Activated gamma-delta T cell treated with anti-CD3 and anti-CD28 coated beads, Interleukin-2, amount 50 U/mL, for 16 hours (primary cell): ENCODE results near the gene TSHZ3.

Experiments used
- DNase-seq: peaks from one replicate; pipeline ENCODE4 v3.0.0-alpha.2; 2020; ENCODE audit warnings: low read depth

The TSHZ3 gene

GRCh38 chr19:31354799-31355664, 5.8 kb upstream of the TSHZ3 start:
- DNase-seq: no peak

DNA sequence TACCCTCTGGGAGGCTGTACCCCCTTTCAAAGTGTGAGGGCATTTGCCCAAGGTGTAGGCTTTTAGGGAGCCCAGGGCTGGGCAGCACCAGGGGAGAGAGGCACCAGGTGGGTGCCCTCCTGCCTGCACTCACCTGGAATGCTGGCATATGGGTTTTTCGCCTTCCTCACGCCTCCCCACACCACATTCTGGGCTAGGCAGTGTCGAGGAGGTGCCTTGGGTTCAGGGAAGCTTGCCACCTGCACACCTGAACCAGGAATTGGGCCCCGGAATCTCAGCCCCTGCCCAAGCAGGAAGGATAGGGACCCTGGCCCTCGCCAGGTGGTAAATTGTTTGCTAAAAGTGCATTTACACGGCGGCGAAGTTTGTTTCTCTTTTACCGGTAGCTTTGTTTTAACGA, 5.1 kb upstream of the TSHZ3 start:
- DNase-seq: no peak

DNA sequence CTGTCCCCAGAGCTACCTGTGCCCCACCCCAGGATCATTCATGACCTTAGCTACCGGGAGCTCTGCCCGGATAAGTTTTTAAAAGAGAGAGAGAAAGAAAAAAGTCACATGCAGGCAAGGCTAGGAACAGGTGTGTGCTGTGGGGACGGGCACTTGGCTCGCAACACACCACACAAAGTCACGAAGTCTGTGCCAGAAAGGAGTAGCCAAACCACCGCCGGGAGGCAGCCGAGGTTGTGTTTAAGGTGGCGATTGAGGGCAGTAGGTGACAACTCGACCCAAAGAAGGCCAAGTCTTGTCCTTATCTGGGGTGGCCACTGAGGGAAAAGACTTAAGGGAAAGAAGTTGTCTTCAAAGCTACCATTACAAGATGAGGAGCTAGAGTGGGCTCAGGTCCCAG, 4.6 kb upstream of the TSHZ3 start:
- DNase-seq: no peak

GRCh38 chr19:31352782-31353651, 3.8 kb upstream of the TSHZ3 start:
- no peak for DNase-seq

DNA sequence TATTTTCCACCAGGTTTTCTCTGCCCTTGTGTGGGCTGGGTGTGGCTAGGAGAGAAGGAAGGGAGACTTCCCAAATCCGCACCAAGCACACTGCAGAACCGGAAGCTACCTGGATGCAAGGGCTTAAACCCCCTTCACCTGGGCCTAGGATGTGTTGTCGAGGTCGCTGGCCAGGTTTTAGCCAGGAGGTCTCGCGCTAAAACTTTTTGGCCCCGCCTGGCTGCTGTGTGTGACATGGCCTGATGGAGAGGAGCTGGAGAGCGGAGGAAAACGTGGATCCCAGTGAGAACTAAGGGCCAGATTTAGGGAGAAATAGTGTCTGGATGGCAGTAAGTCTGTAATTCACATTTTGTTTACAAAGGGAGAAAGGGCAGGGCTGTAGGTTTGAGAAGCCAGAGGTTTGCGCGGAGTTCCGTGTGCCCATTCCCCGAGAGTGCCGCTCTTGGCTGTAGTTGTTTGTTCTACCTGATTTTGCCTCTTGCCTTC, 3.1 kb upstream of the TSHZ3 start:
- DNase-seq: no peak

DNA sequence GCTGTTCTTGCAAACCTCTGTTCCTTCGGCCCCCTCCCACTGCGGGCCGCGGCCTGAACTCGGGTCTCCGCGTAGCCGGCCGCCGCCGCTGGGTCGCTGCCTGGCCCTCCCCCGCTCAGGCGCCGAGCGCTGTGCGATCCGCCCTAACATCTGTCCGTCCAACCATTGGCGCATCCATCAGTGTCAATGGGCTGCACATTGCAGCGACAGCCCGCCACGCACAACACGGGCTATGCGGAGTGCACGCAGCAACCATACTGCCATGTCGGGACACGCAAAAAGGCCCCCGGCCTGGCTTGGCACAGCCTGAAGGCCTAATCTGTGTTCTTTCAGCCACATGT, 2.6 kb upstream of the TSHZ3 start:
- DNase-seq: no peak

- no peak for DNase-seq
Observed at GRCh38 chr19:31351056-31351854, 2.0 kb upstream of the TSHZ3 start.

GRCh38 chr19:31350693-31351055, 1.4 kb upstream of the TSHZ3 start:
- DNase-seq: no peak

DNA sequence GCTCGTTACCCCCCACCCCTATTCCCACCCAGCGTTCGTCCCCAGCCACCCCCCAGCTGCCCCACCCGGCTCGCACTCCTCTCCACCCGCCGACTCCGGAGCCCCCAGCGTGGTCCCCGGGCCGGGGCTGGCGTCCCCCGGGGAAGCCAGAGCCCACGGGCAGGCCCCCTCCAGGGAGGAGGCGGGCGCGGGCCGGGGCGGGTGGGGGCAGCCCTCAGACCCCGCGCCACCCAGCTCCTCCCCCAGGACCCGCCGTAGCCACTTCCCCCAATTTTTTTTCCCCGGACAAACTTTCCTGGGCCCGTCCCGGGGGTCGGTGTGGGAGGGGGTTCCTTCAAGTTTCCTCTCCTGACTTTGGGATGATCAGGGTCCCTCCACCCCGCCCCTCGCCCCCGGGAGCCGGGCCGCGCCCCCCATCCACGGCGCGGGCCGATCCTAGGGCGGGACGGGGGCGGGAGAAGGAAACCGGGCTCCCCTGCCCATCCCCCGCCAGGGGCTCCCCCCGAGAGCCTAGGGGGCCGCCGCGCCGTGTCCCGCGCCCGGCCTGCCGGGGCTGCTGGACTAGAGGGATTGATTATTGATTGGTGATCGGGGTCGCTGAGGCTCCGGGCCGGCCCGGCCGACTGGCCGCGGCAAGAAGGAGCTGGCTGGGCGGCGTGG, 927 bp upstream of the TSHZ3 start:
- no peak for DNase-seq

DNA sequence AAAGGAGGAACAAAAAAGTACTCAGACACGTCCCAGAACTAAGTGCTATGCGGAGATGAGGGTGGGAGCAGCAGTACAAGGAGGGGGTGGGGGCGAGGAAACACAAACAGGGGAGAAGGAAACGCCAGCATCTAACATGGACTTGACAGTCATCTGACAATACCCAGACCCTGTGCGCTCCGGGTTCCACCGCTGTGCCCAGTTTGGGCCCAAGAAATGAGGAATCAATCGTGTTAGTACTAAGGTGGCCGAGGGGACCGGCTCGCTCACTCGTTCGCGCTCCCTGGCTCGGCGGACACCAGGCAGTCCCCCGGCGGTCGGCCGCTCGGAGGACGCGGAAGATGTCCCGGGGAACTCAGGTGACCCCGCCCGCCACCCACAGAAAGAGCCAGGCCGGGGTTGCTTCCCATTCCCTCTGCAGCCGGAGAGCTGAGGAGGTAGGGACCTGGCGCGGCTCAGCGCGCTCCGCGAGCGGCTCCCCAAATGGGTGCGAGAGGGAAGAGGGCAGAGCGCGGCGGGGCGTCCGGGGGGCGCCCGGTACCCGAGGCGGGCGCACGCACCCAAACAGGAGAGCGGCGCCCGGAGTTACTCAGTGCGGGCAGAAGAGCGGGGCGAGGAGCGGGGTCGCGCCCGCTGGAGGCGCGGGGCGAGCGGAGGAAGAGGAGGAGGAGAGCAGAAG, 616 bp downstream of the TSHZ3 start:
- no peak for DNase-seq

DNA sequence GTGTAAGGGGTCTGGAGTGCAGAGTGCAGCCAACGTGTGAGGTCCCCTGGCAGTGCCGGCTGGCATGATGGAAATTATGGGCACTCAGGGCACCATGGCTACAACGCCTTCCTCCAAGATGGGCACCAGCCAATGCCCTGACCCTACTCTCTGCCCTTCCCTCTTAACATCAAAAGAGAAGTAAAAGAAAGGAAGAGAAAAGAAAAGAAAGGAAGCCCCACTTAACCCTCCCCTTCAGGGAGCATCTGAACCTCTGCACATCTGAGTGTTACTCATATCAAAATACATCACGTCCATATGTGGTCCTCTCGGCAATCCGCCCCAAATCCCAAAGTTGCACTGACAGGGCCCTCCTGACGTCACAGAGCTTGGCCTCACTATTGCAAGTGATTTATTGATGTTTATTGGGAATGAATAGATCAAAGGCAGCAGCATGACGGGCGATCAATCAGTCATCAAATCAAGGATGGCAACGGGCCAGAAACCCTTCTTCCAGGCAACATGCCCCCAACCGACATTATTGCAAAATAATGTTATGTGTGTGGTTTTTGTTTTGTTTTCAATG, 1.3 kb downstream of the TSHZ3 start:
- no peak for DNase-seq

DNA sequence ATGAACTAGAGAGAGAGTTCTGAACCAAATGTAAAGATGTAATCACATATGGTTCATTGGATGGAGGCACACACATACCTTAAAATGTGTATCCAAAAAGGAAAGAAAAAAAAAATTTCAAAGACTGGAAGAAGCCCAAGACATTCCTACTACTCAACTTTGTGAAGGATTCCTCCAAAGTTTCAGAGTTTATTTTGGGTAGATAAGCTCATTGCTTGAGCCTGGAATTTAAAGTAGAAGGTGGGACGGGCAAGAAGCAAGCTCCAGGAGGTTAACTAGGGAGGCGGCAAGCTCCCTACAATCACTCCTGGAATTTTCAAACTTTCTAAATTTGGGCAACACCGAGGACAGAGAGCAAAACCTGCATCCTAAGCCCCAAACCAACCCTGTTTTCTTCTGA, 1.9 kb downstream of the TSHZ3 start:
- DNase-seq: no peak

DNA sequence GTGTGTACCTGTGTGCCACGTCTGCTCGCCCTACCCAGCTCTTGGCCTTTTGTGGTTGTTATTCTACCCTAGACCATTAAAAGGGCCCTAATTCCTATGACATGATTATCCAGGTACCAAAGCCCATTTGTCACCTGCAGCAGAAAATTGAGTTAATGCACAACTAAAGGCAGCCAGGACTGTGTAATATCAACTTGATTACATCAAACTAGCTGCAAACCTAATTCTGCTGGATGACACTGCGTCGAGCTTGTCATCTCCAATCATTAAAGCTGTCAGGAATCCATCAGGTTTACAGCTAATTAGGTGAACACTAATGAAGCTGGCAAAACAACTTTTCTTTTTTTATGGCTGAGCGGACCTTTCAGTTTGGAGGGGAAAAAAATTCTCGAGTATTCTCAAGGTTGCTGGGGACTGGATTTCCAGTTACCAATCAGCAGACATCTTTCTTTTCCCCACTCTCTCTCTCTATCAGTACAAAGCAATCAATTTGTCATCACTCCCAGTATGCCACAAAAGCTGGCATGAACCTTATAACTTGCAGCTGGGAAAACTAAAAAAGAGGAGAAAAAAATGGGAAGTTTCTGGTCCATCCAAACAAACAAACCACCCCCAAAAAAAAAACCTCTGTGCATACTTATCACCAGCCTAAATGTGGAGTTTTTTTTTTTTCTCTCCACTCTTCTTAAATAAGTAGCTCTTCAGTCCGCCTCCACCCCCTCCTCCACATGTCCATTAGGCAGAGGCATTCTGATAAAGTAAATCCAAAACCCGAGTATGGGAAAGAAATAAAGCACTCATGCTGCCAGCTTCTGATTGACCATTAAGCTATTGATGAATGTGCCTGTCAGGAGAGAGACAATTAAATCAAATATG, 2.8 kb downstream of the TSHZ3 start:
- no peak for DNase-seq

DNA sequence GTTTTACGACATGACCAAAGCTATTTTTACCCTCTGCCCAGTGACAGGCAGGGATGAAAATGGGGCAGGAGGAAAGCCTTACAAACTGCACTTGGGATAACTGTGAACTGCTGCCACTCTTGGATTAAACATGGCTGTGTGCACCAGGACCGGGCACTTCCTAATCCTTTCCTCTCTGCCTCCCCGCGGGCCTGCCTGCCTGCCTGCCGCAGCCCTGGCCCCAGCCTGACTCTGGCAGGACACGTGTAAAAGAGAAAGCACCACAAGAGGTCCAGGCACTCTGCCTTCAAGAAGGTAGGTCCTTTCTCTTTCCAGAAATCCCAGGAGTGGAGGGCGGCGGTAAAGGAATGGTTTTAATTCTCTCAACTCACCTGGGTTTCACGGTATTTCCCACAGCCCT, 4.8 kb downstream of the TSHZ3 start:
- DNase-seq: no peak

DNA sequence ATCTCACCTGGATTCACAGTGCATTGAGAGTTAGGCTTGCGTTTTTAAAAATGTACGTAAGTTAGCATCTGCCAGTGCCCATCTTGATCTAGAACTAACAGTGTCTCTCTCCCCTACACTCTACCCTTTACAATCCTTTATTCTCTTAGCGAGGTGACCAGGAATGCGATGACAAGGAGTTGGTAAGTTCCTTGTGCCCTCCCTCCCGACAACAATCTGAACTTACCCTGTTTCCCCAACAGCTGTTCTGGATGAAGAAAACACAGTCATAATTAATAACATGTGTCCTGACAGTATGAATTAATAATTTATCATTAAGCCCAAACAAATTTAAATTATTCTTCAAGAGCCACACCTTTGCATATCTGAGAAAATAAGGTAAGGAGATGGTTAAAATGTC, 6.3 kb downstream of the TSHZ3 start:
- no peak for DNase-seq

DNA sequence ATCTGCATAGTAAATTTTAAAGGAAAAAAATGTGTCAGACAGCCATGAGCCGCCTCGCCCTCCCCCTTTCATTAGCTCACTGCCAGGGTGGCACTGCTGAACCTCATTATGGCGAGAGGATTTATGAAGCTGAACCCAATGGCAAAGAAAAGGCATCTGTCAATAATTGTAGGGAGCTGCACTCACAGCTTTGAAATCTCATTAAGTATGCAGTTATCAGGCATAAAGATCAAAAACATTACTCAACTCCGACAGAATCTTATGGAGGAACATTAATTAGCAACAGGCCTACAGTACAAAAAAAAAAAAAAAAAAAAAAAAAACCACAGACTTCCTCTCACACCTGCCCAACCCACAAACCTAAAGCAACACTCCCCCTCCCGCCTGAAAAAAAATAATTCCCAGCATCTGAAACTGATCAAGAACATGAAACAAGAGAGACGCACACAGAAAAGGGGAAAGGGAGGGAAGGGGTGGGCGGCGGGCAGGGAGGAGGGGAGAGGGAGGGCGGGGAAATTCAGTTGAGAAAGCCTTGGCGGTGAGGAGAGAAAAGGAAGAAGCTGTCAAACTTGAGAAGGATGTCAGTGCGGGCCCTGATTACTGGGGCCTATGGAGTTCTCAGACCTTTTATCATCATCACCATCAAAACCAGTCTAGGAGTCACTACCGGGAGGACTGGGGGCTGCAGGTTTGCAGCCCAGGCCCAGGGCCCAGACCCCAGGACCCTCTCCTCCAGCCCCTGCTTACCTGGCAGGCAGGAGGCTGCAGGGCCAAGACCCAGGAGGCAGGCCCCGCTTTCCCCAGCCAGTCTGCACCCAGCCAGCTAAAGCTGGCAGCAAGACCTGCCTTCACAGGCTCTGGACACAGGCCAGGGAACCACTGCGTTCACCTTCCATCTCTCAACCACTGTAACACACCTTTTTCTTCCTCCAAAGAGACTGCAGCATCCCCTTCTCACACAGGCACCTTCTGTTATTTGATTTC, 8.9 kb downstream of the TSHZ3 start:
- no peak for DNase-seq

- no peak for DNase-seq
Observed at GRCh38 chr19:31339411-31339810, 9.8 kb downstream of the TSHZ3 start.

DNA sequence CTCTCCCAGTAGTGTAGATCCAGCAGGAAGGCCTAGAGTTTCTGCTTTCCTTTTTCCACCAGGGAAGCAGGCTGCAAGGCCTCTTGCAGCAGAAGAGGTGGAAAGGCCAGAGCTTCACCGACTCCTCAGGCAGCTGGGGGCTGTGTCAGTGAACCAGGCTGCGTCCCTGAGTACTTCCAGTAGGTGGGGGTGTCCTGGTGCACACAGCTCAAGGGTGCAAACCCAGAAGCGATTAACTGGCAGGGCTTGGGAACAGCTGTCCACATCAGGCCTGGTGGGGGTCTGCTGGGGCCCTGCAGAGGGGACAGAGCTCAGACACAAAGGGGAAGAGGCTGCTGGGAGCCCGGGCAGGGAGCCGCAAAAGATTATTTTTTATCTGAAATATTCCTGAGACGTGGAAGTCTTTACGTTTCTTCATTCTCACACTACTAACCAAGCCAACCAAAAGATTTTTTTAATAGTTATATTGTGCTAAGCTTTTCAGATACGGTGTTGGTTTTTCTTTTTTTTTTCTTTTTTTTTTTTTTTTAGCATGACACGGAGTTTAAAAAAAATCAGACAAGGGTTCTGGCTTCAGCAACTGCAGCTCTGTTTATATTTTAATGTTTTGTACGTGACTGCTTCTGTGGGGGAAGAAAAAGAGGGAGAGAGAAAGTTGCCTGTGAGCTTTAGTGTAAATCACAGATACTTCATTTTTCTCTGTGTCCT, 11.0 kb downstream of the TSHZ3 start:
- no peak for DNase-seq
